Fibroblast of mammary gland (primary cell): Measurements from ENCODE around the gene RETREG2.

Experiments used
- DNase-seq: peaks from one replicate; pipeline ENCODE4 v3.0.0-alpha.2; 2010; ENCODE audit warnings: low read depth
- H3K4me3 ChIP-seq: 2 replicates; pipeline ENCODE4 v1.5.1; 2011; ENCODE audit warnings: low read depth, mild to moderate bottlenecking, low read length, moderate library complexity; ENCODE audit not compliant: control insufficient read depth
- TF ChIP-seq, protein P1 (sequence below): conservative IDR thresholded peaks from 2 replicates; pipeline ENCODE4 v1.5.1; 2011; ENCODE audit warnings: low read depth, low read length, inconsistent platforms; ENCODE audit not compliant: control insufficient read depth, insufficient read depth

The RETREG2 gene

DNA sequence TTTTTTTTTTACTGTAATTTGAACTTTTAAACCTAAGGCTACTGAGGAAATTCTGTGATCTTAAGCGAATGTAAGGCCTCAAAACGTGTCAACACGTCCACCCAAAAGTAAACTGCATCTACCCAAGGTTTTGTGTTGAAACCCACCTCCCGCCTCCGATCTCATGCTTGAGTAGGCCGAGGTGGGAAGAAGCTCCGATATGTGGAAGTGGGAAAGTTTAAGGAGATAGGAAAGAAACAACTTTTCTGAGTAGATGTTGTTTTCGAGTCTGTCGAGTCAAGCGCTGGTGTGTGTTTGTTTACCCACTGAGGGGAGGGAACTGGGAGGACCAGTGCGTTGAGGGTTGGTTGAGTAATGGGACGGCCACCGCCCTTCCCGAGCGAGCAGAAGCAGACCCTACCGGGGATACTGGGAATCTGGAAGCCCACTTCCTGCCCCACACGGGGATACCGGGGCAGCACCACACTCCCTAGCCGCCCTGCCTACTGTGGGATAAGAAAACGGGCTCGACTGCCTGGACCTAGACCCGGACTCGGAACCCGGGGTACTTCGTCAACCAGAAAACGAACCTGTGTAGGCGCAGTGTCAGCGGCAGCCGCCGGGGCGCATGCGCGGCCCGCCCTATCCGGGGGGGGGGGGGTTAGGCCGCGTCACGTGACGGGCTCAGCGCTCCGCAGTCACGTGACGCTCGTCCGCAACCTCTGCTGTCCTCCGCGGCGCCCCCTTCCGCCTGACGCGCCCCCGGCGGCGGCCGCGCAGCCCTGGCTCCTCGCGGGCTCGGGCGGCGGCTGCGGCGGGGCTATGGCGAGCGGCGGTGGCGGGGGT lies at the start of gene RETREG2:
Gene RETREG2, plus strand, starts transcription at position 724 of the 825 bp plus-strand sequence. Its CDS starts 78 bp downstream, at position 802.
- DNase-seq = peak; percentile 92
- TF ChIP-seq, protein P1, sequence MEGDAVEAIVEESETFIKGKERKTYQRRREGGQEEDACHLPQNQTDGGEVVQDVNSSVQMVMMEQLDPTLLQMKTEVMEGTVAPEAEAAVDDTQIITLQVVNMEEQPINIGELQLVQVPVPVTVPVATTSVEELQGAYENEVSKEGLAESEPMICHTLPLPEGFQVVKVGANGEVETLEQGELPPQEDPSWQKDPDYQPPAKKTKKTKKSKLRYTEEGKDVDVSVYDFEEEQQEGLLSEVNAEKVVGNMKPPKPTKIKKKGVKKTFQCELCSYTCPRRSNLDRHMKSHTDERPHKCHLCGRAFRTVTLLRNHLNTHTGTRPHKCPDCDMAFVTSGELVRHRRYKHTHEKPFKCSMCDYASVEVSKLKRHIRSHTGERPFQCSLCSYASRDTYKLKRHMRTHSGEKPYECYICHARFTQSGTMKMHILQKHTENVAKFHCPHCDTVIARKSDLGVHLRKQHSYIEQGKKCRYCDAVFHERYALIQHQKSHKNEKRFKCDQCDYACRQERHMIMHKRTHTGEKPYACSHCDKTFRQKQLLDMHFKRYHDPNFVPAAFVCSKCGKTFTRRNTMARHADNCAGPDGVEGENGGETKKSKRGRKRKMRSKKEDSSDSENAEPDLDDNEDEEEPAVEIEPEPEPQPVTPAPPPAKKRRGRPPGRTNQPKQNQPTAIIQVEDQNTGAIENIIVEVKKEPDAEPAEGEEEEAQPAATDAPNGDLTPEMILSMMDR = no peak
- H3K4me3 ChIP-seq = peak within 1 kb of the TSS; percentile 88

GRCh38 chr2:219128396-219128795 lies 49.7 kb upstream of the RETREG2 start:
- H3K4me3 ChIP-seq = no peak overlapping the region
- TF ChIP-seq, protein P1 = no peak
- no peak for DNase-seq

- no peak overlapping the region for H3K4me3 ChIP-seq
- no peak for DNase-seq
- TF ChIP-seq, protein P1 = no peak
Observed at GRCh38 chr2:219129589-219129988, 48.5 kb upstream of the RETREG2 start.

DNA sequence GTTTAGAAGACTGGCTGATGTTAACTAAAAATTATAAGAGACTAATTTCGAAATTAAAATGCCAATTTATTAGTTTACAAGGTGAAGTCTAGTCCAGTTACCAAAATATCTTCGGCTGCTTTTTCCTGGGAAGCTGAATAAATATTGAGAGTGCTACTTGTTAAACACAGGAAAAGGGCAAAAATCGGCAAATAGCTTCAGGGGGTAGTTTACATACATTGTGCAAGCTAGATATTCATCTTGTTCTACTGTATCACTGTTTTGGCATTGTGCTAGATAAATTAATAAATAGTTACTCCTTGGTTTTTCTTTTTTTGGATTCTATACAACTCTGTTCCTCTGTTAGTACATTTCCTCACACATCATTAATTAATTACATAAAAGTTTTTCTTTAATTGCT lies 46.7 kb upstream of the RETREG2 start:
- TF ChIP-seq, protein P1 = no peak
- DNase-seq = no peak
- H3K4me3 ChIP-seq = no peak overlapping the region

DNA sequence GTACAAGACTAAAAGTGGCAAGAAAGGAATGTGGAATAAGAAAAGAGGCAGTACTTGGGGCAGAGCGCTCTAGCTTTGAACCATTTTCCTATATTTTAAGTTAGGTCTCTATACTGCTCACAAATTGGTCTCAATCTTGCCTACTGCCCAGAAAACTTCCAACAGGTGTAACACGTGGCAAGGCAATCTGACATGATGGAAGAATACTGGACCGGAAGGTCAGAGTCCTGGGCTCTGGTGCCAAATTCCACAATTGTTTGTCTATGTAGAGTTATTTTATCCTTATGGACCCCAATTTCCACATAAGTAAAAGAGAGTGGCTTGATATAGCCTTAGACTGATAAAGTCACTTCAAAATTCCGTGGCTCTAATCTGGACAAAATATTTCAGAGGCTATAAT lies 46.3 kb upstream of the RETREG2 start:
- H3K4me3 ChIP-seq = no peak overlapping the region
- TF ChIP-seq, protein P1 = no peak
- DNase-seq = no peak

GRCh38 chr2:219133976-219134375 lies 44.1 kb upstream of the RETREG2 start:
- no peak overlapping the region for H3K4me3 ChIP-seq
- DNase-seq = no peak
- TF ChIP-seq, protein P1 = no peak

DNA sequence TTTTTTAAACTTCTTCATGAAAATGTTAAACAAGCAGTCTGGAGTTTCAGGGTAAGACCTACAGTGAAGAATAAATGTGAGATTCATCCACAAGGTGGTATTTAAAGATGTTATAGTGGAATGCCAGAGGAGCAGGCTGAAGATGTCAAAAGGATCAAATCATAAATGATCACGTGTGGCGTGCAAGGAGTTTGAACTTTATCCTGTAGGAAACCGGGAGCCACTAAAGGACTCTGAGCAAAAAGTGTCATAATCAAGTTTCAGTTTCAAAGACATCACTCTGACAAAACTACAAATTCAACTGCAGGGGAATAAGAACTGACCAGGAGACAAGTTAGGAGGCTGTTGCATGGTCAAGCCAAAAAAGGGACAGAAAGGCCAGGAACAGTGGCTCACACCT lies 37.4 kb upstream of the RETREG2 start:
- H3K4me3 ChIP-seq = no peak overlapping the region
- TF ChIP-seq, protein P1 = no peak

More for the DNA sequence above, 37.4 kb upstream of the RETREG2 start:
- DNase-seq = no peak
